ENCODE measurements around the gene COL6A2.
"Not testable (repeated sequence)": the region's sequence is repeated elsewhere in the genome, so short reads cannot be mapped to it uniquely, and the experiment has no call there.

Gene COL6A2

GRCh38 chr21:46172863-46173528 is 75.1 kb downstream of the COL6A2 start:
- no peak for DNase-seq (ENCODE audit: low read depth in 2 of 2)

- no peak for DNase-seq (ENCODE audit: low read depth in 2 of 2)
Measured at GRCh38 chr21:46173573-46173972, 75.7 kb downstream of the COL6A2 start.

GRCh38 chr21:46176443-46177129 is 78.7 kb downstream of the COL6A2 start:
- not testable (repeated sequence) for DNase-seq (ENCODE audit: low read depth in 2 of 2)

- no peak for DNase-seq (ENCODE audit: low read depth in 2 of 2)
Measured at GRCh38 chr21:46178961-46179360, 81.0 kb downstream of the COL6A2 start.

Data from stimulated activated CD8-positive, alpha-beta memory T cell treated with anti-CD3 and anti-CD28 coated beads, Interleukin-2, amount 100 ng/mL, for 48 hours (primary cell).